ENCODE data around the gene MAPK13.

MAPK13 gene

DNA sequence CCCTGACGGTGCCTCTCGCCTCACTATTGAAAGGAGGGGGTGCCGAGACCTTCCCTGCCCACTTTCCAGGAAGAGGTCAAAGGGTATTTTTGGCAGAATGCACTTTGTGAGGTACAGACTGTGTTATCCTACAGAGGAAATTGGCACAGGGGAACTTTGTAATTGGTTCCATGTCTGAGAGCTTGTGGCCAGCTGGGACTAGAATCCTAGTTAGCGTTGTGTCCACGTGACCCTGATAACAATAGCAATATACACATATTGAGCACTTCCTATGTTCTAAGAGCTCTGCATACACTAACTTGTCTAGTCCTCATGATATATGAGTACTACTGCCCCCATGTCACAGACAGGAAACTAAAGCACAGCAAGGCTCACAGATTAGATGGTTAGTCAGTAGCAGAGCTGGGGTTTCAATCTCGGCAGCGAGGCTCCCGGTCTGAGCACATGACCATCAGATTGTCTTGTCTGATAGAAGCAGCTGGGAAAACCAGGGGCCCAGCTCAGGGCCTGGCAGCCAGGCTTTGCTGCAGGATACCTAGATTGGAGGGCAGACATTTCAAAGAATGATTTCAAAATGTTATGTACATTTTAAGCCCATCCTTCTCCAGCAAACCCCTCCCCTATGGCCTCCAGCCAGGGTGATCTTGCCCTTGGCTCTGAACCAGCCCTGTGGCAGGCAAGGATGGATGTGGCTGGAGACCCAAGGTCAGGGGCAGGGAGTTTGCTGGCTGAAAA lies 1.4 kb downstream of the MAPK13 start:
- H3K27ac ChIP-seq (ENCODE audit: low read length): no peak overlapping the region
- peaks cover 9% of the 10 kb centered on the region for H3K4me1 ChIP-seq (ENCODE audit: insufficient read depth, low read length)

DNA sequence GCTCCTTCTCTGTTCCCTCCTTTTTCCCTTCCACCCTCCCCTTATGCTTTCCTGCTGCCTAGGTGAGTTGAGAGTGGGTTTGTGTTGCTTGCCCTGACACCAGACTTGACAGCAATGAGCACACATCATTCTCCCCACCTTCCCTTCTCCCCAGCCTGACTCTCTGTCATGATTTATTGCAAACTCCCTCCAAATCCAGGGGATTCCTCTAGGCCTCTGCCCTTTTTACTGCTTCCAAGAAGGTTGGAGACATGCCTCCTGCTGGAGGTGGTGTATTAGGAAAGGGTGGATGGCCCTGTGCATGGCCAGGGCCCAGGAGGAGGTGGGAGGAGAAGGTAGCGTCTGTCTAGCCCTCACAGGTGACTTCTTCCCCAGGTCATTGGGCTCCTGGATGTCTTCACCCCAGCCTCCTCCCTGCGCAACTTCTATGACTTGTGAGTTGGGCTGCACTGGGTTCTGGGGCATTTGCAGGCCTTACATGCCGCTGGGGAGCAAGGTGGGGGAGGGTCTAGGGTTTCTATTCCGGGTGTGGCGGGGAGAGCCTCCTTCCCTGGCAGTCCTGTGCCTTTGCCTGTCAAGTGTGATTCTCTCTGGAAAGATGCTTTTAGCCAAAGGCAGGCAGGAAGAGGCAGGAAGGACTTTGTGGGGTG lies 2.1 kb downstream of the MAPK13 start:
- H3K4me3 ChIP-seq (ENCODE audit: low read length): no peak overlapping the region
- peaks cover 25% of the 10 kb centered on the region for H3K27me3 ChIP-seq (ENCODE audit: insufficient read depth, low read length)
- no peak overlapping the region for H3K9ac ChIP-seq (ENCODE audit: low read depth, low read length)
- H3K27ac ChIP-seq (ENCODE audit: low read length): no peak overlapping the region
- no peaks in the 10 kb centered on the region for H3K36me3 ChIP-seq (ENCODE audit: insufficient read depth, low read depth, low read length)
- H3K9me3 ChIP-seq (ENCODE audit: insufficient read depth, low read depth, low read length): no peaks in the 10 kb centered on the region
- peaks cover 9% of the 10 kb centered on the region for H3K4me1 ChIP-seq (ENCODE audit: insufficient read depth, low read length)

More for the DNA sequence above, 1.4 kb downstream of the MAPK13 start:
- Histone ChIP-seq H3K27me3 (ENCODE audit: insufficient read depth, low read length) (peaks cover 25% of the 10 kb centered on the region), H3K4me3 (ENCODE audit: low read length) (peak overlapping the region; percentile 65; the same call in 1 of the 2 replicates), H3K9me3 (ENCODE audit: insufficient read depth, low read depth, low read length) (no peaks in the 10 kb centered on the region), H3K9ac (ENCODE audit: low read depth, low read length) (no peak overlapping the region; the same call in 1 of the 2 replicates), H3K36me3 (ENCODE audit: insufficient read depth, low read depth, low read length) (no peaks in the 10 kb centered on the region)

DNA sequence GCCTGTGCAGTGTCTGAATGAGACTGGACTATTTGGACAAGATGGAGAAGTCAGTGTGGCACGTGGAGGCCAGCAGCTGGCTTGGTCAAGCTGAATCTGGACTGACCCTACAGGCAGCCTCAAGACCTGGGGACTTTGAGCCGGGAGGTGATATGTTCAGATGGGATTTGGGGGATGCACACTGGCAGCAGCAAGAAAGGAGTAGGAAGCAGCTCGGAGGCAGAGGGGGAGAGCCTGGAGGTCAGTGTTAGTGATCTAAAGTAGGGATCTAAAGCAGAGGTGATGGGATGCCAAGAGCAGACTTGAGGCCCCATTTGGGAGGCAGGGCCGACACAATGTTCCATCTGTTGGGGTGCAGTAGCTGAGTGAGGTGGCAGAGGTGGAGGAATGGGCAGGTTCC lies 2.8 kb downstream of the MAPK13 start:
- Histone ChIP-seq H3K9ac (ENCODE audit: low read depth, low read length) (no peak overlapping the region), H3K27ac (ENCODE audit: low read length) (no peak overlapping the region), H3K4me3 (ENCODE audit: low read length) (no peak overlapping the region), H3K9me3 (ENCODE audit: insufficient read depth, low read depth, low read length) (no peaks in the 10 kb centered on the region), H3K27me3 (ENCODE audit: insufficient read depth, low read length) (peaks cover 25% of the 10 kb centered on the region), H3K36me3 (ENCODE audit: insufficient read depth, low read depth, low read length) (no peaks in the 10 kb centered on the region), H3K4me1 (ENCODE audit: insufficient read depth, low read length) (peaks cover 9% of the 10 kb centered on the region; the same call in 1 of the 2 replicates)

DNA sequence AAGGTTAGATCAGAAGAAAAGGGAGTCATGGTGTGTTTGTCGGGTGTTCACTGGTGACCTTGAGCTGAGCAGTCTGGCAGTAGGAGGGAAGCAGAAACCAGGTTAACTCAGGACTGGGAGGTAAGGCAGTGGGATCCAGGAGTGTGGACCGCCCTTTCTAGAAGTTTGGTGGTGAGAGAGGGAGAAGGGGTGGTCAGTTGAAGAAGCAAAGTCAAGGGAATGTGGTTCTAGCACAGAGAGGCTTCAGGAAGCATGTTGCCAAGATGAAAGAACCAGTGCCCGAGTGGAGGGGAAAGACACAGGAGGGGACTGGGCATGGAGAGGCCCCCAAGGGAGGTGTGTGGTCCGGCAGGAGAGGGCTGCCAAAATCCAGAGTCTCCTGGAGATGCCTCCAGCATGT lies 3.6 kb downstream of the MAPK13 start:
- Histone ChIP-seq H3K4me1 (ENCODE audit: insufficient read depth, low read length) (peaks cover 9% of the 10 kb centered on the region; the same call in 1 of the 2 replicates), H3K9ac (ENCODE audit: low read depth, low read length) (no peak overlapping the region), H3K9me3 (ENCODE audit: insufficient read depth, low read depth, low read length) (no peaks in the 10 kb centered on the region), H3K4me3 (ENCODE audit: low read length) (no peak overlapping the region), H3K27me3 (ENCODE audit: insufficient read depth, low read length) (peaks cover 25% of the 10 kb centered on the region), H3K27ac (ENCODE audit: low read length) (no peak overlapping the region), H3K36me3 (ENCODE audit: insufficient read depth, low read depth, low read length) (no peaks in the 10 kb centered on the region)

DNA sequence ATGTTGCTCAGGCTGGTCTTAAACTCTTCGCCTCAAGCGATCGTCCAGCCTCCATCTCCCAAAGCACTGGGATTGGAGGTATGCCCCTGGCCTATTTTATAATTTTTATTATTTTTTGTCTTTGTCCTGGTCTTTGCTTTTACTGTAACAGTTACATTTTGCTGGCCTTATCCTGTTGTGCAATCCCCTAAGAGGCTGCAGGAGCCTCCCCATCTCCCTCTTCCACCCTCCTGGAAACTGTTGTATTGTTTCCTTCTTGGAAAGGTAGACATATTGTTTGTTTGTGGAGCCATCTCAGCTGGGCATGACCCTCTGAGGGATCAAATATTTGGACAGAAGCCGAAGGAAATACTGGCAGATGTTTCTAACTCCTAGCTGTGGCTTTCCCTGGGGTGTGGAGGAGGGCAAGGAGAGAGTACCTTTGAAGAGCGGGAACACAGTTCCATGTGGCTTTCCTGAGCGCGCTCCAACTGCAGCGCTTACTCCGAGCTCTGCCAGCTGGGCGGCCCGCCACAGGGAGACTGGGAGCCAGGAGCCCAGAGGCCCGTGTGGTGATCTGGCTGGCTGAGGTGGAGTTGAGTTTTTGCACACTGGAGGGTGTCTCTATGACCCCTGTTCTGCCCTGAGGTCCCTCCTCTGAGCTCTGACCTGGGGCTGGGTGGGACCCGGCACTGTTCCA lies 4.9 kb downstream of the MAPK13 start:
- Histone ChIP-seq H3K27ac (ENCODE audit: low read length) (no peak overlapping the region), H3K4me3 (ENCODE audit: low read length) (no peak overlapping the region), H3K9ac (ENCODE audit: low read depth, low read length) (no peak overlapping the region), H3K4me1 (ENCODE audit: insufficient read depth, low read length) (peaks cover 17% of the 10 kb centered on the region), H3K36me3 (ENCODE audit: insufficient read depth, low read depth, low read length) (no peaks in the 10 kb centered on the region), H3K9me3 (ENCODE audit: insufficient read depth, low read depth, low read length) (no peaks in the 10 kb centered on the region), H3K27me3 (ENCODE audit: insufficient read depth, low read length) (peaks cover 14% of the 10 kb centered on the region)

DNA sequence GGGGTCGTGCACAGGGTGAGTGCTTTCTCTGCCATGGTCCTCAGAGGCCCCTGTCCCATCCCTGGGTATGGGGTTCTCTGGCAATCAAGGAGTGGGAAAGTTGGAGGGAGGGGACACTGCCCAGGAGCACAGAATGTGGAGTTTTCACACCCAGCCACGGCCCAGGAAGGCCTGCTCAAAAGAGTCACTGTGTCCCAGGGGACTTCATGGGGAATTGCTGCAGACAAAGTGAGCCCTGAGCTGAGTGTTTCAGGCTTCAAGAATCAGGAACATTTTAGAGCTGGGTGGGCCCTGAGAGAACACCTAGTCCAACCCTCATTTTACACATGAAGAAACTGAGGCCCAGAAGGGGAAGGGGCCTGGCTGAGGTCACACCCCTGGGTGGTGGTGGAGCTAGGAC lies 5.7 kb downstream of the MAPK13 start:
- no peak overlapping the region for H3K27ac ChIP-seq (ENCODE audit: low read length)
- H3K9ac ChIP-seq (ENCODE audit: low read depth, low read length): no peak overlapping the region
- peaks cover 9% of the 10 kb centered on the region; the same call in 1 of the 2 replicates for H3K27me3 ChIP-seq (ENCODE audit: insufficient read depth, low read length)
- no peak overlapping the region for H3K4me3 ChIP-seq (ENCODE audit: low read length)
- H3K36me3 ChIP-seq (ENCODE audit: insufficient read depth, low read depth, low read length): no peaks in the 10 kb centered on the region
- H3K9me3 ChIP-seq (ENCODE audit: insufficient read depth, low read depth, low read length): no peaks in the 10 kb centered on the region
- H3K4me1 ChIP-seq (ENCODE audit: insufficient read depth, low read length): peaks cover 20% of the 10 kb centered on the region

DNA sequence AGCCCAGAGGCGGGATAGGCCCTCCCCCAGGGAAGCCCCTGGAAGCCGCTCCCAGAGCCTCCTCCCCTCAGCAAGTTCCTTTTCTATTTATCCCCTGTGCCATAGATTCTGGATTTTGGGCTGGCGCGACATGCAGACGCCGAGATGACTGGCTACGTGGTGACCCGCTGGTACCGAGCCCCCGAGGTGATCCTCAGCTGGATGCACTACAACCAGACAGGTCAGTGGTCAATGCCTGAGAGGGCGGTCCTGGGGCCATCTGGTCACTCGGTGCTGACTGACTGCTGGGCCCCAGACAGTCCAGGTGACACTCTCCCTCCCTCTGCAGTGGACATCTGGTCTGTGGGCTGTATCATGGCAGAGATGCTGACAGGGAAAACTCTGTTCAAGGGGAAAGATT lies 6.2 kb downstream of the MAPK13 start:
- Histone ChIP-seq H3K27ac (ENCODE audit: low read length) (no peak overlapping the region), H3K9ac (ENCODE audit: low read depth, low read length) (no peak overlapping the region), H3K36me3 (ENCODE audit: insufficient read depth, low read depth, low read length) (no peaks in the 10 kb centered on the region), H3K27me3 (ENCODE audit: insufficient read depth, low read length) (peaks cover 4% of the 10 kb centered on the region; the same call in 1 of the 2 replicates), H3K9me3 (ENCODE audit: insufficient read depth, low read depth, low read length) (no peaks in the 10 kb centered on the region), H3K4me1 (ENCODE audit: insufficient read depth, low read length) (peaks cover 17% of the 10 kb centered on the region), H3K4me3 (ENCODE audit: low read length) (no peak overlapping the region)

DNA sequence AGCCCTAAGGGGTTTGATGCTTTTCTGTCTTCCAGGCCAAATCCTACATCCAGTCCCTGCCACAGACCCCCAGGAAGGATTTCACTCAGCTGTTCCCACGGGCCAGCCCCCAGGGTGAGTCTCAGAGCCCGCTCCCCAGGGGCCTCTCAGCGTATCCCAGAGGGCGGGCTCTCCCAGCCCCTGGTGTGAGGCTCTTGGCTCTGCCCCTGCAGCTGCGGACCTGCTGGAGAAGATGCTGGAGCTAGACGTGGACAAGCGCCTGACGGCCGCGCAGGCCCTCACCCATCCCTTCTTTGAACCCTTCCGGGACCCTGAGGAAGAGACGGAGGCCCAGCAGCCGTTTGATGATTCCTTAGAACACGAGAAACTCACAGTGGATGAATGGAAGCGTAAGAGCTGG lies 8.4 kb downstream of the MAPK13 start:
- no peak overlapping the region for H3K9ac ChIP-seq (ENCODE audit: low read depth, low read length)
- no peak overlapping the region for H3K27ac ChIP-seq (ENCODE audit: low read length)
- H3K4me3 ChIP-seq (ENCODE audit: low read length): no peak overlapping the region
- H3K27me3 ChIP-seq (ENCODE audit: insufficient read depth, low read length): no peaks in the 10 kb centered on the region
- no peaks in the 10 kb centered on the region for H3K36me3 ChIP-seq (ENCODE audit: insufficient read depth, low read depth, low read length)
- H3K4me1 ChIP-seq (ENCODE audit: insufficient read depth, low read length): peaks cover 11% of the 10 kb centered on the region
- no peaks in the 10 kb centered on the region for H3K9me3 ChIP-seq (ENCODE audit: insufficient read depth, low read depth, low read length)

DNA sequence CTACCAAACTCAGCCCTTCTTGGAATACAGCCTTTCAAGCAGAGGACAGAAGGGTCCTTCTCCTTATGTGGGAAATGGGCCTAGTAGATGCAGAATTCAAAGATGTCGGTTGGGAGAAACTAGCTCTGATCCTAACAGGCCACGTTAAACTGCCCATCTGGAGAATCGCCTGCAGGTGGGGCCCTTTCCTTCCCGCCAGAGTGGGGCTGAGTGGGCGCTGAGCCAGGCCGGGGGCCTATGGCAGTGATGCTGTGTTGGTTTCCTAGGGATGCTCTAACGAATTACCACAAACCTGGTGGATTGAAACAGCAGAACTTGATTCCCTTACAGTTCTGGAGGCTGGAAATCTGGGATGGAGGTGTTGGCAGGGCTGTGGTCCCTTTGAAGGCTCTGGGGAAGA lies 9.1 kb downstream of the MAPK13 start:
- Histone ChIP-seq H3K36me3 (ENCODE audit: insufficient read depth, low read depth, low read length) (no peaks in the 10 kb centered on the region), H3K4me3 (ENCODE audit: low read length) (no peak overlapping the region), H3K4me1 (ENCODE audit: insufficient read depth, low read length) (peaks cover 11% of the 10 kb centered on the region), H3K27me3 (ENCODE audit: insufficient read depth, low read length) (no peaks in the 10 kb centered on the region), H3K9me3 (ENCODE audit: insufficient read depth, low read depth, low read length) (no peaks in the 10 kb centered on the region), H3K27ac (ENCODE audit: low read length) (no peak overlapping the region), H3K9ac (ENCODE audit: low read depth, low read length) (no peak overlapping the region; the same call in 1 of the 2 replicates)

DNA sequence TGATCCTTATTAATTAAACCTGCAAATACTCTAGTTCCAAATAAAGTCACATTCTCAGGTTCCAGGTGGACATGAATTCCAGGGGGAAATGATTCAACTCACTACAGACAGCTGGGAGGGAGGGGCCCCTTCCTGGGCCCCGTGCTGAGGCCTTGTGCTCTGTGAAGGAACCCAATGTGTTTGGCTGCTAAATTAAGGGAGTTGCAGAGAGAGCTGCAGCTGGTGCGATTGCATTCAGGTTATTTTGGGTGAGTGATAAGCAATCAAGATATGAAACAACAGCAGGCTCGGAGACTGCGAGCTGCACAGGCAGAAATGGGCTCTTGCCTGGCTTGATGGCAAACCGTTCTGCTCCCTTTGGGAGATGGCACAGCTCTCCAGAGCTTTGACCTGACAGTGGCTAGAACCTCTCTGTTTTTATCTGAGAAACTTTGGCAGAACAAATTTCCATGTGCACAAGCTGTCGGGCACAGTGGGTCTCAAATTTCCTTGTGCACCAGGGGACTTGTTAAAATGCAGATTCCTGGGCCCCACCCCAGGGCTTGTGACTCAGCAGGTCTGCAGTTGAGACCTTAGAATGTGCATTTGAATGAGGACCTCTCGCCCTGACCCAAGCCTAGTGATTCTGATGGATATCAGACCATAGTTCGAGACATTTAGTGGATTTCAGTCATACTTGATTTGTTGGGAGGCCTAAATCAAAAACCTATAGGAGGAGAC lies 9.8 kb downstream of the MAPK13 start:
- Histone ChIP-seq H3K27me3 (ENCODE audit: insufficient read depth, low read length) (no peaks in the 10 kb centered on the region), H3K27ac (ENCODE audit: low read length) (no peak overlapping the region), H3K36me3 (ENCODE audit: insufficient read depth, low read depth, low read length) (no peaks in the 10 kb centered on the region), H3K4me1 (ENCODE audit: insufficient read depth, low read length) (peaks cover 11% of the 10 kb centered on the region), H3K9ac (ENCODE audit: low read depth, low read length) (peak overlapping the region; percentile 29; the same call in 1 of the 2 replicates), H3K9me3 (ENCODE audit: insufficient read depth, low read depth, low read length) (no peaks in the 10 kb centered on the region), H3K4me3 (ENCODE audit: low read length) (no peak overlapping the region)

DNA sequence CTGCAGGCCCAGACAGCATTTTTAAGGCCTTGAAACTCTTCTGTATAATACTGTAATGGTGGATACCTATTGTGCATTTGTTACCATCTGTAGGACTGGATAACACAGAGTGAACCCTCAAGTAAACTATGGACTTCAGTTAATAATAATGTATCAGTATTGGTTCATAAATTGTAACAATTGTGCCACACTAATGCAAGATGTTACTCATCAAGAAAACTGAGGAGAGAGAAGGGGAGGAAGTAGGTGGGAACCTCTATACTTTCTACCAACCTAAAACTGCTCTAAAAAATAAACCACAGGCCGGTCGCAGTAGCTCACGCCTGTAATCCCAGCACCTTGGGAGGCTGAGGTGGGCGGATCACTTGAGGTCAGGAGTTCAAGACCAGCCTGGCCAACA lies 10.8 kb downstream of the MAPK13 start:
- Histone ChIP-seq H3K4me1 (ENCODE audit: insufficient read depth, low read length) (peaks cover 11% of the 10 kb centered on the region), H3K36me3 (ENCODE audit: insufficient read depth, low read depth, low read length) (no peaks in the 10 kb centered on the region), H3K9ac (ENCODE audit: low read depth, low read length) (no peak overlapping the region), H3K27me3 (ENCODE audit: insufficient read depth, low read length) (no peaks in the 10 kb centered on the region), H3K4me3 (ENCODE audit: low read length) (no peak overlapping the region), H3K27ac (ENCODE audit: low read length) (no peak overlapping the region), H3K9me3 (ENCODE audit: insufficient read depth, low read depth, low read length) (no peaks in the 10 kb centered on the region)

Data from iPS-20b (cell line).